CD14-positive monocyte (primary cell): Measurements from ENCODE around the gene DYNC2H1. TPM values are rescaled to one million over a fixed set of nuclear protein-coding genes. Genes with fewer than 3 reads are reported as not detected.

ENCODE experiments used
- DNase-seq, 3 donors: peaks; one replicate each; pipeline ENCODE4 v3.0.0-alpha.2; 2011 to 2022
- H2AFZ ChIP-seq: 2 replicates; pipeline ENCODE4 v1.6.0; 2012; ENCODE audit warnings: mild to moderate bottlenecking, low read depth, low read length, inconsistent platforms; ENCODE audit not compliant: insufficient read depth, poor library complexity, severe bottlenecking
- H3K27ac ChIP-seq, 2 donors: 1 replicate in 1 of 2; 2 replicates in 1 of 2; pipeline ENCODE4 v1.5.1; 2012 to 2013; ENCODE audit warnings: low read length in 2 of 2, control low read depth in 1 of 2, inconsistent platforms in 1 of 2, low read depth in 1 of 2, mild to moderate bottlenecking in 1 of 2
- H3K27me3 ChIP-seq, 2 donors: one replicate each; pipeline versions ENCODE4 v1.6.0 to v1.6.1; 2011 to 2013; ENCODE audit warnings: low read length in 2 of 2; ENCODE audit not compliant: control insufficient read depth in 2 of 2, insufficient read depth in 2 of 2
- H3K36me3 ChIP-seq, 2 donors: replicated peaks in 1 of 2; 1 replicate in 1 of 2; 2 replicates in 1 of 2; pipeline versions ENCODE4 v1.5.1 to v1.6.1; 2012 to 2013; ENCODE audit warnings: low read length in 2 of 2, control low read depth in 1 of 2, inconsistent platforms in 1 of 2, mild to moderate bottlenecking in 1 of 2; ENCODE audit not compliant: insufficient read depth in 2 of 2, control insufficient read depth in 1 of 2
- H3K4me1 ChIP-seq, 2 donors: 1 replicate in 1 of 2; 2 replicates in 1 of 2; pipeline versions ENCODE4 v1.5.1 to v1.6.1; 2012 to 2013; ENCODE audit warnings: low read length in 2 of 2, control low read depth in 1 of 2, inconsistent platforms in 1 of 2, mild to moderate bottlenecking in 1 of 2, moderate library complexity in 1 of 2; ENCODE audit not compliant: insufficient read depth in 2 of 2, control insufficient read depth in 1 of 2
- H3K4me2 ChIP-seq: replicated peaks from 2 replicates; pipeline ENCODE3; 2012; ENCODE audit warnings: low read length, moderate library complexity, mild to moderate bottlenecking; ENCODE audit not compliant: poor library complexity, severe bottlenecking; ENCODE audit errors: extremely low read depth
- H3K4me3 ChIP-seq, 3 experiments: fragments of 200-600 bp in 1 of 3; sonication (generic) in 1 of 3; replicated peaks in 1 of 3; 1 replicate in 2 of 3; 2 replicates in 1 of 3; pipeline ENCODE4 v1.5.1; 2011 to 2013; ENCODE audit warnings: low read length in 3 of 3, mild to moderate bottlenecking in 3 of 3, control low read depth in 2 of 3, low read depth in 2 of 3, inconsistent platforms in 1 of 3, moderate library complexity in 1 of 3
- H3K79me2 ChIP-seq: 2 replicates; pipeline ENCODE4 v1.6.0; 2012; ENCODE audit warnings: mild to moderate bottlenecking, control low read depth, inconsistent platforms, low read length, moderate library complexity; ENCODE audit not compliant: insufficient read depth
- H3K9ac ChIP-seq: 2 replicates; pipeline ENCODE4 v1.6.0; 2017; ENCODE audit warnings: low read length, mild to moderate bottlenecking; ENCODE audit not compliant: insufficient read depth, poor library complexity, severe bottlenecking
- H3K9me3 ChIP-seq, 2 donors: replicated peaks in 1 of 2; 1 replicate in 1 of 2; 2 replicates in 1 of 2; pipeline versions ENCODE4 v1.5.1 to v1.6.1; 2012 to 2013; ENCODE audit warnings: low read length in 2 of 2, control low read depth in 1 of 2; ENCODE audit not compliant: control insufficient read depth in 1 of 2, insufficient read depth in 1 of 2
- H4K20me1 ChIP-seq: 2 replicates; pipeline ENCODE4 v1.6.0; 2012; ENCODE audit warnings: mild to moderate bottlenecking, low read length, control low read depth, moderate library complexity; ENCODE audit not compliant: insufficient read depth
- H3K27ac Mint-ChIP-seq, 7 donors: one replicate each; pipeline ENCODE4 v1.8.0; 2020; ENCODE audit warnings: mild to moderate bottlenecking in 7 of 7, mixed read lengths in 7 of 7, moderate library complexity in 6 of 7, inconsistent platforms in 2 of 7
- H3K27me3 Mint-ChIP-seq, 3 donors: one replicate each; pipeline ENCODE4 v1.8.0; 2021 to 2022; ENCODE audit warnings: low read depth in 3 of 3, mild to moderate bottlenecking in 3 of 3, mixed read lengths in 3 of 3, moderate library complexity in 3 of 3, inconsistent platforms in 1 of 3
- H3K36me3 Mint-ChIP-seq, 2 donors: one replicate each; pipeline ENCODE4 v1.8.0; 2020; ENCODE audit warnings: mixed read lengths in 2 of 2, inconsistent platforms in 1 of 2, mild to moderate bottlenecking in 1 of 2
- H3K4me1 Mint-ChIP-seq: one replicate; pipeline ENCODE4 v1.8.0; 2020; ENCODE audit warnings: mild to moderate bottlenecking, mixed read lengths
- H3K4me3 Mint-ChIP-seq, 2 donors: one replicate each; pipeline ENCODE4 v1.8.0; 2020; ENCODE audit warnings: mild to moderate bottlenecking in 2 of 2, mixed read lengths in 2 of 2, moderate library complexity in 1 of 2
- H3K9me3 Mint-ChIP-seq, 7 donors: one replicate each; pipeline ENCODE4 v1.8.0; 2020 to 2022; ENCODE audit warnings: mixed read lengths in 7 of 7, mild to moderate bottlenecking in 6 of 7, moderate library complexity in 6 of 7, inconsistent platforms in 2 of 7
- CTCF ChIP-seq: fragments of 200-600 bp; IDR thresholded peaks from one replicate; pipeline ENCODE4 v1.8.0; 2022; ENCODE audit warnings: antibody characterized with exemption, mild to moderate bottlenecking
- WGBS: methylation state at CpG from one replicate; pipeline ENCODE4 v1.1.5; 2013; ENCODE audit warnings: missing lambda C conversion rate; ENCODE audit not compliant: insufficient coverage; 5-methylcytosine and 5-hydroxymethylcytosine counted together
- intact Hi-C, 2 donors: fragments of 100-400 bp; cut with micrococcal nuclease; formaldehyde crosslinking; loops; one replicate each; pipeline versions ENCODE4 v1.15.0 to v1.15.1; 2023
- polyA plus RNA-seq, 3 donors: library from polyadenylated mRNA; depleted of rRNA in 1 of 3; unstranded in 2 of 3; stranded (reverse) in 1 of 3; fragments of 300-500 nt in 2 of 3; fragments of >200 nt in 1 of 3; fragmentation: Illumina TruSeq in 2 of 3; gene quantifications; 1 replicate in 2 of 3; 2 replicates in 1 of 3; pipeline ENCODE4 v1.2.3, GENCODE V29; 2012 to 2021

DYNC2H1 gene
- polyA plus RNA-seq, 3 donors: 0.10 to 1.5 (median 0.36) TPM

- no CpG with 5 or more reads among the region's 2 CpGs for WGBS
- Histone ChIP-seq H3K4me2 (no peak overlapping the region), H3K79me2 (no peaks in the 10 kb centered on the region), H3K36me3 (no peaks in the 10 kb centered on the region), H3K9me3 (peaks cover 9 to 12% of the 10 kb centered on the region in 2 donors), H4K20me1 (no peaks in the 10 kb centered on the region), H3K4me1 (no peaks in the 10 kb centered on the region), H3K27ac (no peak overlapping the region), H2AFZ (no peak overlapping the region), H3K4me3 (no peak overlapping the region), H3K27me3 (no peaks in the 10 kb centered on the region), H3K9ac (no peak overlapping the region)
- no peak overlapping the region for H3K4me3 Mint-ChIP-seq
- no peaks in the 10 kb centered on the region for H3K36me3 Mint-ChIP-seq
- H3K9me3 Mint-ChIP-seq: peaks cover 3 to 24% (median 16%) of the 10 kb centered on the region in 7 donors
- no peak overlapping the region for H3K27ac Mint-ChIP-seq
- no peaks in the 10 kb centered on the region for H3K27me3 Mint-ChIP-seq
- H3K4me1 Mint-ChIP-seq: no peaks in the 10 kb centered on the region
- TF ChIP-seq CTCF: no peak
- intact Hi-C loops: no loop called here
- DNase-seq: no peak
Observed at GRCh38 chr11:103396237-103396636, 287.0 kb downstream of the DYNC2H1 start.

DNA sequence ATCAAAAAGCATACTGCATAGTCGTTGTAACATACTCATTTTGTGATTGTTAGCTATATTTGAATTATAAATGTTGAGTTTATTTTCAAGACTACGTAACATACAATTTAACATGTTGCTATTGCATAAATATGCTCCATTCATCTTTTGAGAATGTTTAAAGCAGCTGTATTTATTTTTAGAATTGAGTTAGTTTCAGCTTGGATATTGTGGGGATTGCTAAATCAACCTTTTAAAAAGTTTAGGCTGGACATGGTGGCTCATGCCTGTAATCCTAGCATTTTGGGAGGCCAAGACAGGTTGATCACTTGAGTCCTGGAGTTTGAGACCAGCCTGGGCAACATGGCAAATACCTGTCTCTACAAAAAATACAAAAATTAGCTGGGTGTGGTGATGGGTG is 288.1 kb downstream of the DYNC2H1 start:
- WGBS: no CpG with 5 or more reads among the region's 2 CpGs
- no peaks in the 10 kb centered on the region for H3K27me3 Mint-ChIP-seq

More for the DNA sequence above, 288.1 kb downstream of the DYNC2H1 start:
- TF ChIP-seq CTCF: no peak
- Histone ChIP-seq H4K20me1 (no peaks in the 10 kb centered on the region), H3K9ac (no peak overlapping the region), H3K36me3 (no peaks in the 10 kb centered on the region), H3K79me2 (no peaks in the 10 kb centered on the region), H3K9me3 (peaks cover 2 to 8% of the 10 kb centered on the region in 2 donors), H2AFZ (no peak overlapping the region), H3K4me3 (no peak overlapping the region), H3K27me3 (no peaks in the 10 kb centered on the region), H3K4me2 (no peak overlapping the region), H3K4me1 (no peaks in the 10 kb centered on the region), H3K27ac (no peak overlapping the region)
- H3K4me1 Mint-ChIP-seq: no peaks in the 10 kb centered on the region
- H3K27ac Mint-ChIP-seq: no peak overlapping the region
- DNase-seq: no peak
- H3K36me3 Mint-ChIP-seq: no peaks in the 10 kb centered on the region
- H3K4me3 Mint-ChIP-seq: no peak overlapping the region
- intact Hi-C loops: no loop called here
- H3K9me3 Mint-ChIP-seq: peaks cover 3 to 16% (median 8%) of the 10 kb centered on the region in 7 donors
